Measurements from ENCODE around the gene FAM117B.

GRCh38 chr2:202817771-202818170 is 183.0 kb downstream of the FAM117B start:
- TF ChIP-seq CTCF (conservative IDR thresholded peaks at IDR 0.05 in 1 of 2, IDR thresholded peaks at IDR 0.05 in 1 of 2; ENCODE audit: extremely low read depth in 1 of 2, insufficient read depth in 1 of 2, low read depth in 1 of 2, low read length in 2 of 2) (no peak), EZH2 (IDR thresholded peaks at IDR 0.05; ENCODE audit: borderline replicate concordance, low read length) (no peak)
